Stimulated activated naive CD8-positive, alpha-beta T cell treated with anti-CD3 and anti-CD28 coated beads, Interleukin-15, Interleukin-2, amounts not matched to agents 100 ng/mL and 50 ng/mL, for 24 hours (primary cell): ENCODE results near the gene HOXD9.
A peak's percentile ranks its signal among the peaks of the same experiment; 100 is the strongest.

Experiments
- H3K27ac Mint-ChIP-seq: one replicate; pipeline ENCODE4 v1.8.0; 2021; ENCODE audit warnings: mild to moderate bottlenecking, mixed read lengths
- H3K27me3 Mint-ChIP-seq: one replicate; pipeline ENCODE4 v1.8.0; 2021; ENCODE audit warnings: mixed read lengths
- H3K36me3 Mint-ChIP-seq: one replicate; pipeline ENCODE4 v1.8.0; 2021; ENCODE audit warnings: low read depth, mixed read lengths
- H3K4me1 Mint-ChIP-seq: one replicate; pipeline ENCODE4 v1.8.0; 2021; ENCODE audit warnings: low read depth, mixed read lengths
- H3K4me3 Mint-ChIP-seq: one replicate; pipeline ENCODE4 v1.8.0; 2021; ENCODE audit warnings: mild to moderate bottlenecking, mixed read lengths
- H3K9me3 Mint-ChIP-seq: one replicate; pipeline ENCODE4 v1.8.0; 2021; ENCODE audit warnings: mixed read lengths

Gene HOXD9

GRCh38 chr2:176091329-176092258 is 30.9 kb upstream of the HOXD9 start:
- Mint-ChIP-seq H3K4me3 (no peak overlapping the region), H3K9me3 (peaks cover 4% of the 10 kb centered on the region), H3K4me1 (peaks cover 23% of the 10 kb centered on the region), H3K36me3 (peaks cover 4% of the 10 kb centered on the region), H3K27ac (peak overlapping the region; percentile 63), H3K27me3 (peaks cover 90% of the 10 kb centered on the region)

GRCh38 chr2:176092270-176093144 is 30.0 kb upstream of the HOXD9 start, which contains the start of gene HOXD13:
Gene HOXD13, plus strand, starts transcription at chr2:176092721. Its CDS starts 170 bp downstream, at chr2:176092891.
- peaks cover 90% of the 10 kb centered on the region for H3K27me3 Mint-ChIP-seq
- peak within 1 kb of the TSS; percentile 43 for H3K4me3 Mint-ChIP-seq
- no peaks in the 10 kb centered on the region for H3K9me3 Mint-ChIP-seq
- peaks cover 30% of the 10 kb centered on the region for H3K4me1 Mint-ChIP-seq
- H3K27ac Mint-ChIP-seq: peak within 1 kb of the TSS; percentile 63
- H3K36me3 Mint-ChIP-seq: peaks cover 4% of the 10 kb centered on the region

- peak overlapping the region; percentile 43 for H3K4me3 Mint-ChIP-seq
- H3K9me3 Mint-ChIP-seq: no peaks in the 10 kb centered on the region
- H3K27me3 Mint-ChIP-seq: peaks cover 90% of the 10 kb centered on the region
- H3K27ac Mint-ChIP-seq: peak overlapping the region; percentile 36
- H3K36me3 Mint-ChIP-seq: peaks cover 4% of the 10 kb centered on the region
- peaks cover 37% of the 10 kb centered on the region for H3K4me1 Mint-ChIP-seq
Observed at GRCh38 chr2:176093145-176093897, 29.2 kb upstream of the HOXD9 start.

GRCh38 chr2:176093898-176094249 is 28.6 kb upstream of the HOXD9 start:
- no peaks in the 10 kb centered on the region for H3K9me3 Mint-ChIP-seq
- peaks cover 90% of the 10 kb centered on the region for H3K27me3 Mint-ChIP-seq
- H3K36me3 Mint-ChIP-seq: peaks cover 4% of the 10 kb centered on the region
- peak overlapping the region; percentile 32 for H3K4me3 Mint-ChIP-seq
- peaks cover 37% of the 10 kb centered on the region for H3K4me1 Mint-ChIP-seq
- H3K27ac Mint-ChIP-seq: peak overlapping the region; percentile 36

- Mint-ChIP-seq H3K27ac (no peak overlapping the region), H3K27me3 (peaks cover 90% of the 10 kb centered on the region), H3K4me3 (no peak overlapping the region), H3K36me3 (peaks cover 4% of the 10 kb centered on the region), H3K9me3 (no peaks in the 10 kb centered on the region), H3K4me1 (peaks cover 37% of the 10 kb centered on the region)
Observed at GRCh38 chr2:176094349-176094748, 28.2 kb upstream of the HOXD9 start.

- Mint-ChIP-seq H3K27ac (no peak overlapping the region), H3K27me3 (peaks cover 87% of the 10 kb centered on the region), H3K9me3 (no peaks in the 10 kb centered on the region), H3K4me1 (peaks cover 37% of the 10 kb centered on the region), H3K4me3 (no peak overlapping the region), H3K36me3 (peaks cover 4% of the 10 kb centered on the region)
Observed at GRCh38 chr2:176095421-176095820, 27.1 kb upstream of the HOXD9 start.

- Mint-ChIP-seq H3K9me3 (no peaks in the 10 kb centered on the region), H3K4me1 (peaks cover 37% of the 10 kb centered on the region), H3K27ac (no peak overlapping the region), H3K27me3 (peaks cover 87% of the 10 kb centered on the region), H3K36me3 (peaks cover 4% of the 10 kb centered on the region), H3K4me3 (peak overlapping the region; percentile 74)
Observed at GRCh38 chr2:176096243-176096985, 26.1 kb upstream of the HOXD9 start.

GRCh38 chr2:176096986-176097819 is 25.3 kb upstream of the HOXD9 start:
- no peaks in the 10 kb centered on the region for H3K9me3 Mint-ChIP-seq
- H3K36me3 Mint-ChIP-seq: peaks cover 4% of the 10 kb centered on the region
- peak overlapping the region; percentile 74 for H3K4me3 Mint-ChIP-seq
- H3K27me3 Mint-ChIP-seq: peaks cover 87% of the 10 kb centered on the region
- H3K27ac Mint-ChIP-seq: no peak overlapping the region
- peaks cover 29% of the 10 kb centered on the region for H3K4me1 Mint-ChIP-seq

- Mint-ChIP-seq H3K27ac (no peak overlapping the region), H3K4me1 (peaks cover 28% of the 10 kb centered on the region), H3K9me3 (no peaks in the 10 kb centered on the region), H3K4me3 (peak overlapping the region; percentile 74), H3K36me3 (peaks cover 4% of the 10 kb centered on the region), H3K27me3 (peaks cover 93% of the 10 kb centered on the region)
Observed at GRCh38 chr2:176097820-176098365, 24.6 kb upstream of the HOXD9 start.

GRCh38 chr2:176098366-176099158 is 24.0 kb upstream of the HOXD9 start:
- H3K9me3 Mint-ChIP-seq: no peaks in the 10 kb centered on the region
- H3K4me3 Mint-ChIP-seq: peak overlapping the region; percentile 20
- H3K27me3 Mint-ChIP-seq: peaks cover 94% of the 10 kb centered on the region
- no peak overlapping the region for H3K27ac Mint-ChIP-seq
- H3K36me3 Mint-ChIP-seq: peaks cover 4% of the 10 kb centered on the region
- H3K4me1 Mint-ChIP-seq: peaks cover 23% of the 10 kb centered on the region

- Mint-ChIP-seq H3K4me1 (peaks cover 21% of the 10 kb centered on the region), H3K36me3 (no peaks in the 10 kb centered on the region), H3K4me3 (peak overlapping the region; percentile 20), H3K27ac (no peak overlapping the region), H3K9me3 (no peaks in the 10 kb centered on the region), H3K27me3 (peaks cover 94% of the 10 kb centered on the region)
Observed at GRCh38 chr2:176099159-176099727, 23.3 kb upstream of the HOXD9 start.
